GM23338 (cell line): ENCODE data around the gene BOD1L2. TPM values are rescaled to one million over a fixed set of nuclear protein-coding genes. Genes with fewer than 3 reads are reported as not detected.

Source experiments
- ATAC-seq: fragments of 200-7000 bp; cut with Tn5 transposase; 3 replicates; pipeline ENCODE4 v1.9.1; 2020
- DNase-seq: peaks from one replicate; pipeline ENCODE4 v3.0.0-alpha.2; 2015; ENCODE audit warnings: low spot score
- H2AFZ ChIP-seq: fragments of 200-600 bp; sonication (generic); 2 replicates; pipeline ENCODE4 v1.8.0; 2016; ENCODE audit warnings: antibody characterized with exemption, mild to moderate bottlenecking, moderate library complexity
- H3F3A ChIP-seq: fragments of 200-600 bp; sonication (generic); replicated peaks from 2 replicates; pipeline ENCODE4 v1.8.0; 2017; ENCODE audit warnings: antibody characterized with exemption, mixed run types, low read depth
- H3K27ac ChIP-seq: fragments of 200-600 bp; sonication (generic); 2 replicates; pipeline ENCODE4 v1.6.1; 2016; ENCODE audit warnings: low read depth
- H3K27me3 ChIP-seq: fragments of 200-600 bp; sonication (generic); 2 replicates; pipeline ENCODE4 v1.8.0; 2016; ENCODE audit warnings: mild to moderate bottlenecking, mixed run types, moderate library complexity; ENCODE audit not compliant: insufficient read depth
- H3K36me3 ChIP-seq: fragments of 200-600 bp; sonication (generic); 2 replicates; pipeline ENCODE4 v1.8.0; 2016; ENCODE audit warnings: mild to moderate bottlenecking; ENCODE audit not compliant: insufficient read depth
- H3K4me1 ChIP-seq: fragments of 200-600 bp; sonication (generic); 2 replicates; pipeline ENCODE4 v1.8.0; 2016; ENCODE audit warnings: mild to moderate bottlenecking, moderate library complexity; ENCODE audit not compliant: insufficient read depth
- H3K4me2 ChIP-seq: fragments of 200-600 bp; sonication (generic); 2 replicates; pipeline ENCODE4 v1.7.1; 2017; ENCODE audit warnings: mixed run types
- H3K4me3 ChIP-seq: fragments of 200-600 bp; sonication (generic); 2 replicates; pipeline ENCODE4 v1.6.1; 2016; ENCODE audit warnings: mixed run types
- H3K79me2 ChIP-seq: fragments of 200-600 bp; sonication (generic); replicated peaks from 2 replicates; pipeline ENCODE4 v1.8.0; 2017; ENCODE audit warnings: mild to moderate bottlenecking; ENCODE audit not compliant: insufficient read depth
- H3K9me2 ChIP-seq: fragments of 200-600 bp; sonication (generic); 2 replicates; pipeline ENCODE4 v1.8.0; 2017; ENCODE audit not compliant: insufficient read depth
- H4K20me1 ChIP-seq: fragments of 200-600 bp; sonication (generic); replicated peaks from 2 replicates; pipeline ENCODE4 v1.8.0; 2017; ENCODE audit warnings: mild to moderate bottlenecking; ENCODE audit not compliant: insufficient read depth
- H3K27ac Mint-ChIP-seq: 2 replicates; pipeline ENCODE4 v1.8.0; 2020; ENCODE audit warnings: inconsistent platforms, mild to moderate bottlenecking, moderate library complexity, mixed read lengths
- H3K27me3 Mint-ChIP-seq: 3 replicates; pipeline ENCODE4 v1.8.0; 2022; ENCODE audit warnings: low read depth, mild to moderate bottlenecking, moderate library complexity, mixed read lengths, inconsistent platforms; ENCODE audit not compliant: insufficient read depth, poor library complexity
- H3K36me3 Mint-ChIP-seq: 3 replicates; pipeline ENCODE4 v1.8.0; 2021; ENCODE audit warnings: low read depth, mild to moderate bottlenecking, inconsistent platforms, moderate library complexity, mixed read lengths
- H3K4me1 Mint-ChIP-seq: 3 replicates; pipeline ENCODE4 v1.8.0; 2020; ENCODE audit warnings: mild to moderate bottlenecking, inconsistent platforms, mixed read lengths
- H3K4me3 Mint-ChIP-seq: 3 replicates; pipeline ENCODE4 v1.8.0; 2021; ENCODE audit warnings: moderate library complexity, mild to moderate bottlenecking, inconsistent platforms, mixed read lengths
- H3K9me3 Mint-ChIP-seq: 3 replicates; pipeline ENCODE4 v1.8.0; 2020; ENCODE audit warnings: moderate library complexity, mild to moderate bottlenecking, inconsistent platforms, mixed read lengths
- CREB1 ChIP-seq: fragments of 250-450 bp; sonication (Bioruptor Pico); IDR thresholded peaks from 2 replicates; pipeline ENCODE4 v1.5.0; 2020; ENCODE audit warnings: low read depth, mild to moderate bottlenecking, moderate library complexity
- CTCF ChIP-seq, 2 experiments: fragments of 200-600 bp in 1 of 2; sonication (generic) in 1 of 2; conservative IDR thresholded peaks; 2 replicates each; pipeline versions ENCODE4 v1.5.1 to v1.6.1; 2016 to 2017; ENCODE audit warnings: antibody characterized with exemption in 2 of 2, low read depth in 2 of 2, mild to moderate bottlenecking in 2 of 2, moderate library complexity in 1 of 2
- ETS1 ChIP-seq: IDR thresholded peaks from 2 replicates; pipeline ENCODE4 v1.6.1; 2016; ENCODE audit warnings: antibody characterized with exemption
- EZH2 ChIP-seq: fragments of 200-600 bp; sonication (generic); IDR thresholded peaks from one replicate; pipeline ENCODE4 v1.8.0; 2017; ENCODE audit warnings: antibody characterized with exemption, mild to moderate bottlenecking, low read depth; ENCODE audit not compliant: unreplicated experiment
- EZH2phosphoT487 ChIP-seq: fragments of 200-600 bp; sonication (generic); IDR thresholded peaks from one replicate; pipeline ENCODE4 v1.8.1; 2018; ENCODE audit warnings: antibody characterized with exemption; ENCODE audit not compliant: unreplicated experiment
- JUNB ChIP-seq: IDR thresholded peaks from one replicate; pipeline ENCODE4 v1.6.1; 2016; ENCODE audit warnings: antibody characterized with exemption; ENCODE audit not compliant: unreplicated experiment
- NANOG ChIP-seq: IDR thresholded peaks from 2 replicates; pipeline ENCODE4 v1.6.1; 2016; ENCODE audit warnings: antibody characterized with exemption, borderline replicate concordance
- POLR2AphosphoS5 ChIP-seq: IDR thresholded peaks from 2 replicates; pipeline ENCODE4 v1.6.1; 2016; ENCODE audit warnings: antibody characterized with exemption, low read depth
- REST ChIP-seq: IDR thresholded peaks from one replicate; pipeline ENCODE4 v1.6.1; 2018; ENCODE audit warnings: antibody characterized with exemption; ENCODE audit not compliant: unreplicated experiment
- STAT1 ChIP-seq: IDR thresholded peaks from one replicate; pipeline ENCODE4 v1.6.1; 2016; ENCODE audit warnings: antibody characterized with exemption; ENCODE audit not compliant: unreplicated experiment
- ZNF114 ChIP-seq: fragments of 250-450 bp; sonication (Bioruptor Pico); IDR thresholded peaks from 2 replicates; pipeline ENCODE4 v1.5.0; 2020; ENCODE audit warnings: mild to moderate bottlenecking, moderate library complexity
- ZNF331 ChIP-seq: fragments of 250-450 bp; sonication (Bioruptor Pico); IDR thresholded peaks from 2 replicates; pipeline ENCODE4 v1.5.0; 2020; ENCODE audit warnings: low read depth, mild to moderate bottlenecking, moderate library complexity
- ZNF462 ChIP-seq: fragments of 250-450 bp; sonication (Bioruptor Pico); IDR thresholded peaks from 2 replicates; pipeline ENCODE4 v1.5.0; 2020; ENCODE audit warnings: mild to moderate bottlenecking, moderate library complexity
- polyA plus RNA-seq: library from polyadenylated mRNA; unstranded; fragments of >200 nt; fragmentation: Nextera tagmentation; extraction: Ambion mirVana; gene quantifications from 2 replicates; pipeline ENCODE4 v1.2.1, GENCODE V29; 2016
- total RNA-seq: library from RNA; depleted of rRNA; stranded (reverse); fragments of >200 nt; shearing (Covaris generic); gene quantifications from 2 replicates; pipeline ENCODE4 v1.2.3, GENCODE V29; 2014

BOD1L2 gene
- total and polyA plus RNA-seq, 2 experiments from 2014 or later: 0.11 TPM; not detected in 1

- Histone ChIP-seq H3K27ac (no peak overlapping the region), H3K4me3 (no peak overlapping the region), H3K9me2 (no peaks in the 10 kb centered on the region), H3K79me2 (no peaks in the 10 kb centered on the region), H4K20me1 (no peaks in the 10 kb centered on the region), H3F3A (no peaks in the 10 kb centered on the region), H3K4me1 (peaks cover 4% of the 10 kb centered on the region; the same call in 1 of the 2 replicates), H3K27me3 (no peaks in the 10 kb centered on the region), H3K4me2 (no peak overlapping the region), H2AFZ (no peak overlapping the region; the same call in 1 of the 2 replicates), H3K36me3 (no peaks in the 10 kb centered on the region)
- TF ChIP-seq STAT1: no peak
- TF ChIP-seq CREB1 (CRISPR knock-in tag): no peak
- no peak for TF ChIP-seq EZH2phosphoT487
- TF ChIP-seq ZNF114 (CRISPR knock-in tag): no peak
- TF ChIP-seq ZNF331 (CRISPR knock-in tag): no peak
- no peak for TF ChIP-seq ZNF462 (CRISPR knock-in tag)
- no peak for TF ChIP-seq ETS1
- TF ChIP-seq POLR2AphosphoS5: no peak
- no peak for TF ChIP-seq JUNB
- no peak for TF ChIP-seq CTCF (conservative IDR thresholded peaks at IDR 0.05; ENCODE audit: low read depth in 2 of 2)
- no peak for TF ChIP-seq EZH2
- TF ChIP-seq NANOG: no peak
- no peak for TF ChIP-seq REST
- Mint-ChIP-seq H3K27ac (no peak overlapping the region), H3K9me3 (no peaks in the 10 kb centered on the region), H3K36me3 (no peaks in the 10 kb centered on the region), H3K27me3 (no peaks in the 10 kb centered on the region), H3K4me3 (no peak overlapping the region), H3K4me1 (no peaks in the 10 kb centered on the region)
- ATAC-seq: no peak
- DNase-seq: no peak
These were observed 51.2 kb downstream of the BOD1L2 start for GRCh38 chr18:57198073-57198472.
